Measurements from ENCODE around the gene GTF3C5.
"Not testable (repeated sequence)": the region's sequence is repeated elsewhere in the genome, so short reads cannot be mapped to it uniquely, and the experiment has no call there.

Gene GTF3C5

GRCh38 chr9:133068431-133068830, 37.6 kb downstream of the GTF3C5 start:
- not testable (repeated sequence) for DNase-seq (ENCODE audit: low read depth, low spot score)

- not testable (repeated sequence) for DNase-seq (ENCODE audit: low read depth, low spot score)
Measured at GRCh38 chr9:133070500-133070961, 39.7 kb downstream of the GTF3C5 start.

- DNase-seq (ENCODE audit: low read depth, low spot score) = not testable (repeated sequence)
Measured at GRCh38 chr9:133070985-133071384, 40.2 kb downstream of the GTF3C5 start.

- no peak for DNase-seq (ENCODE audit: low read depth, low spot score)
Measured at GRCh38 chr9:133071484-133072150, 40.8 kb downstream of the GTF3C5 start.

- not testable (repeated sequence) for DNase-seq (ENCODE audit: low read depth, low spot score)
Measured at GRCh38 chr9:133072210-133072609, 41.4 kb downstream of the GTF3C5 start.

- DNase-seq (ENCODE audit: low read depth, low spot score) = no peak
Measured at GRCh38 chr9:133073086-133074014, 42.6 kb downstream of the GTF3C5 start.

GRCh38 chr9:133074111-133074651, 43.4 kb downstream of the GTF3C5 start:
- no peak for DNase-seq (ENCODE audit: low read depth, low spot score)

- DNase-seq (ENCODE audit: low read depth, low spot score) = peak; percentile 65
Measured at GRCh38 chr9:133075925-133076630, 45.3 kb downstream of the GTF3C5 start.

- no peak for DNase-seq (ENCODE audit: low read depth, low spot score)
Measured at GRCh38 chr9:133076691-133077090, 45.9 kb downstream of the GTF3C5 start.

GRCh38 chr9:133078486-133078885, 47.7 kb downstream of the GTF3C5 start:
- DNase-seq (ENCODE audit: low read depth, low spot score) = no peak

GRCh38 chr9:133080161-133080560, 49.4 kb downstream of the GTF3C5 start:
- no peak for DNase-seq (ENCODE audit: low read depth, low spot score)

GRCh38 chr9:133080786-133081779, 50.3 kb downstream of the GTF3C5 start:
- DNase-seq (ENCODE audit: low read depth, low spot score) = not testable (repeated sequence)

GRCh38 chr9:133081957-133082644, 51.3 kb downstream of the GTF3C5 start:
- DNase-seq (ENCODE audit: low read depth, low spot score) = not testable (repeated sequence)

- not testable (repeated sequence) for DNase-seq (ENCODE audit: low read depth, low spot score)
Measured at GRCh38 chr9:133083688-133084087, 52.9 kb downstream of the GTF3C5 start.

GRCh38 chr9:133086212-133086860, 55.5 kb downstream of the GTF3C5 start:
- not testable (repeated sequence) for DNase-seq (ENCODE audit: low read depth, low spot score)

GRCh38 chr9:133086894-133087293, 56.1 kb downstream of the GTF3C5 start:
- no peak for DNase-seq (ENCODE audit: low read depth, low spot score)

- no peak for DNase-seq (ENCODE audit: low read depth, low spot score)
Measured at GRCh38 chr9:133087429-133088145, 56.8 kb downstream of the GTF3C5 start.

GRCh38 chr9:133088146-133088750, 57.5 kb downstream of the GTF3C5 start:
- no peak for DNase-seq (ENCODE audit: low read depth, low spot score)
